ENCODE results near the gene LIPT1.
"Not testable (repeated sequence)": the region's sequence is repeated elsewhere in the genome, so short reads cannot be mapped to it uniquely, and the experiment has no call there.

Gene LIPT1

GRCh38 chr2:99183025-99183424 lies 28.3 kb downstream of the LIPT1 start:
- no peak overlapping the region for H3K4me3 ChIP-seq (ENCODE audit: low read depth, low read length)
- H3K4me1 ChIP-seq (ENCODE audit: control insufficient read depth, insufficient read depth, low read length), result no peaks in the 10 kb centered on the region
- no peak overlapping the region for H3K9ac ChIP-seq (ENCODE audit: low read depth, low read length)
- H3K9me3 ChIP-seq (ENCODE audit: control insufficient read depth, insufficient read depth, low read length), result no peaks in the 10 kb centered on the region
- no peaks in the 10 kb centered on the region for H3K27me3 ChIP-seq (ENCODE audit: control insufficient read depth, insufficient read depth, low read length)
- no peaks in the 10 kb centered on the region for H3K36me3 ChIP-seq (ENCODE audit: control insufficient read depth, insufficient read depth, low read length)

- H3K9ac ChIP-seq (ENCODE audit: low read depth, low read length), result no peak overlapping the region
- H3K36me3 ChIP-seq (ENCODE audit: control insufficient read depth, insufficient read depth, low read length), result no peaks in the 10 kb centered on the region
- H3K4me1 ChIP-seq (ENCODE audit: control insufficient read depth, insufficient read depth, low read length), result no peaks in the 10 kb centered on the region
- no peaks in the 10 kb centered on the region for H3K9me3 ChIP-seq (ENCODE audit: control insufficient read depth, insufficient read depth, low read length)
- H3K4me3 ChIP-seq (ENCODE audit: low read depth, low read length), result no peak overlapping the region
- H3K27me3 ChIP-seq (ENCODE audit: control insufficient read depth, insufficient read depth, low read length), result no peaks in the 10 kb centered on the region
Observed at GRCh38 chr2:99184811-99185210, 30.0 kb downstream of the LIPT1 start.

GRCh38 chr2:99187011-99187410 lies 32.2 kb downstream of the LIPT1 start:
- H3K9me3 ChIP-seq (ENCODE audit: control insufficient read depth, insufficient read depth, low read length), result no peaks in the 10 kb centered on the region
- no peaks in the 10 kb centered on the region for H3K27me3 ChIP-seq (ENCODE audit: control insufficient read depth, insufficient read depth, low read length)
- no peaks in the 10 kb centered on the region for H3K4me1 ChIP-seq (ENCODE audit: control insufficient read depth, insufficient read depth, low read length)
- no peak overlapping the region for H3K4me3 ChIP-seq (ENCODE audit: low read depth, low read length)
- H3K36me3 ChIP-seq (ENCODE audit: control insufficient read depth, insufficient read depth, low read length), result no peaks in the 10 kb centered on the region
- H3K9ac ChIP-seq (ENCODE audit: low read depth, low read length), result no peak overlapping the region

GRCh38 chr2:99188357-99188756 lies 33.6 kb downstream of the LIPT1 start:
- Histone ChIP-seq H3K27me3 (ENCODE audit: control insufficient read depth, insufficient read depth, low read length) (no peaks in the 10 kb centered on the region), H3K4me3 (ENCODE audit: low read depth, low read length) (no peak overlapping the region), H3K36me3 (ENCODE audit: control insufficient read depth, insufficient read depth, low read length) (no peaks in the 10 kb centered on the region), H3K9ac (ENCODE audit: low read depth, low read length) (no peak overlapping the region), H3K4me1 (ENCODE audit: control insufficient read depth, insufficient read depth, low read length) (no peaks in the 10 kb centered on the region), H3K9me3 (ENCODE audit: control insufficient read depth, insufficient read depth, low read length) (no peaks in the 10 kb centered on the region)

- Histone ChIP-seq H3K36me3 (ENCODE audit: control insufficient read depth, insufficient read depth, low read length) (no peaks in the 10 kb centered on the region), H3K9me3 (ENCODE audit: control insufficient read depth, insufficient read depth, low read length) (no peaks in the 10 kb centered on the region), H3K4me1 (ENCODE audit: control insufficient read depth, insufficient read depth, low read length) (no peaks in the 10 kb centered on the region), H3K27me3 (ENCODE audit: control insufficient read depth, insufficient read depth, low read length) (no peaks in the 10 kb centered on the region), H3K9ac (ENCODE audit: low read depth, low read length) (no peak overlapping the region), H3K4me3 (ENCODE audit: low read depth, low read length) (no peak overlapping the region)
Observed at GRCh38 chr2:99190548-99190947, 35.8 kb downstream of the LIPT1 start.

GRCh38 chr2:99192364-99192763 lies 37.6 kb downstream of the LIPT1 start:
- not testable (repeated sequence) for H3K9me3 ChIP-seq (ENCODE audit: control insufficient read depth, insufficient read depth, low read length); H3K4me1 ChIP-seq (ENCODE audit: control insufficient read depth, insufficient read depth, low read length); H3K4me3 ChIP-seq (ENCODE audit: low read depth, low read length); H3K27me3 ChIP-seq (ENCODE audit: control insufficient read depth, insufficient read depth, low read length); H3K9ac ChIP-seq (ENCODE audit: low read depth, low read length); H3K36me3 ChIP-seq (ENCODE audit: control insufficient read depth, insufficient read depth, low read length)

- Histone ChIP-seq H3K27me3 (ENCODE audit: control insufficient read depth, insufficient read depth, low read length) (no peaks in the 10 kb centered on the region), H3K4me3 (ENCODE audit: low read depth, low read length) (no peak overlapping the region), H3K9ac (ENCODE audit: low read depth, low read length) (no peak overlapping the region), H3K9me3 (ENCODE audit: control insufficient read depth, insufficient read depth, low read length) (no peaks in the 10 kb centered on the region), H3K36me3 (ENCODE audit: control insufficient read depth, insufficient read depth, low read length) (peaks cover 11% of the 10 kb centered on the region), H3K4me1 (ENCODE audit: control insufficient read depth, insufficient read depth, low read length) (no peaks in the 10 kb centered on the region)
Observed at GRCh38 chr2:99198103-99198841, 43.5 kb downstream of the LIPT1 start.

GRCh38 chr2:99200076-99200800 lies 45.5 kb downstream of the LIPT1 start:
- Histone ChIP-seq H3K9me3 (ENCODE audit: control insufficient read depth, insufficient read depth, low read length) (no peaks in the 10 kb centered on the region), H3K27me3 (ENCODE audit: control insufficient read depth, insufficient read depth, low read length) (no peaks in the 10 kb centered on the region), H3K4me3 (ENCODE audit: low read depth, low read length) (no peak overlapping the region), H3K9ac (ENCODE audit: low read depth, low read length) (no peak overlapping the region), H3K36me3 (ENCODE audit: control insufficient read depth, insufficient read depth, low read length) (peaks cover 11% of the 10 kb centered on the region), H3K4me1 (ENCODE audit: control insufficient read depth, insufficient read depth, low read length) (no peaks in the 10 kb centered on the region)

GRCh38 chr2:99201959-99202678 lies 47.4 kb downstream of the LIPT1 start:
- no peak overlapping the region for H3K9ac ChIP-seq (ENCODE audit: low read depth, low read length)
- peaks cover 4% of the 10 kb centered on the region for H3K36me3 ChIP-seq (ENCODE audit: control insufficient read depth, insufficient read depth, low read length)
- H3K4me3 ChIP-seq (ENCODE audit: low read depth, low read length), result no peak overlapping the region
- no peaks in the 10 kb centered on the region for H3K9me3 ChIP-seq (ENCODE audit: control insufficient read depth, insufficient read depth, low read length)
- no peaks in the 10 kb centered on the region for H3K27me3 ChIP-seq (ENCODE audit: control insufficient read depth, insufficient read depth, low read length)
- H3K4me1 ChIP-seq (ENCODE audit: control insufficient read depth, insufficient read depth, low read length), result no peaks in the 10 kb centered on the region

- H3K27me3 ChIP-seq (ENCODE audit: control insufficient read depth, insufficient read depth, low read length), result no peaks in the 10 kb centered on the region
- H3K9me3 ChIP-seq (ENCODE audit: control insufficient read depth, insufficient read depth, low read length), result no peaks in the 10 kb centered on the region
- no peaks in the 10 kb centered on the region for H3K36me3 ChIP-seq (ENCODE audit: control insufficient read depth, insufficient read depth, low read length)
- no peak overlapping the region for H3K9ac ChIP-seq (ENCODE audit: low read depth, low read length)
- no peaks in the 10 kb centered on the region for H3K4me1 ChIP-seq (ENCODE audit: control insufficient read depth, insufficient read depth, low read length)
- H3K4me3 ChIP-seq (ENCODE audit: low read depth, low read length), result no peak overlapping the region
Observed at GRCh38 chr2:99205491-99205890, 50.7 kb downstream of the LIPT1 start.
